GM18867 (cell line): ENCODE measurements around the gene PALB2.
"Not testable (repeated sequence)": the region's sequence is repeated elsewhere in the genome, so short reads cannot be mapped to it uniquely, and the experiment has no call there.

ENCODE experiments used
- ATAC-seq: cut with Tn5 transposase; IDR thresholded peaks from one replicate; pipeline ENCODE4 v1.9.1; 2021; ENCODE audit warnings: mild to moderate bottlenecking, moderate library complexity; ENCODE audit not compliant: unreplicated experiment

PALB2 gene

GRCh38 chr16:23650674-23651416, 9.7 kb upstream of the PALB2 start:
- ATAC-seq, result no peak

GRCh38 chr16:23642246-23642774, 1.2 kb upstream of the PALB2 start:
- ATAC-seq, result no peak

- no peak for ATAC-seq
These were observed 537 bp downstream of the PALB2 start for GRCh38 chr16:23640615-23640930.

DNA sequence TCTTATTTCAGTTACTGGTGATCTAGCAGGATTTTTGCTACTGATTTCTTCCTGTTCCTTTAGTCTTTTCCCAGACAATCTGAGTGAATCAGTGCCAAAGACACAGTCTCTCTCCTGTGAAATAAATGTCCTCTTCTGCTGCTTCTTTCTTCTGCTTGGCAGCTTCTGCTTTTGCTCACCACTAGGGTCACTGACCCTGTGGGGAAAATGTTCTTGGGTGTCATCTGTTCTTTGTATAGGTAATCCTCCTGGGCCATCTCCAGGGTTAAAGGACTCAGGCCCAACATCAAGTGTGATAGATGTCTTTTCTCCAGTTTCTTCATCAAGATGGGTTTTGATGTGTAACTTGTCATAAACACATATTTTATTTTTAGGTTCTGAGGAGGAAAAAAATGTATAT, 5.2 kb downstream of the PALB2 start:
- no peak for ATAC-seq

GRCh38 chr16:23634461-23635036, 6.6 kb downstream of the PALB2 start:
- ATAC-seq, result no peak

DNA sequence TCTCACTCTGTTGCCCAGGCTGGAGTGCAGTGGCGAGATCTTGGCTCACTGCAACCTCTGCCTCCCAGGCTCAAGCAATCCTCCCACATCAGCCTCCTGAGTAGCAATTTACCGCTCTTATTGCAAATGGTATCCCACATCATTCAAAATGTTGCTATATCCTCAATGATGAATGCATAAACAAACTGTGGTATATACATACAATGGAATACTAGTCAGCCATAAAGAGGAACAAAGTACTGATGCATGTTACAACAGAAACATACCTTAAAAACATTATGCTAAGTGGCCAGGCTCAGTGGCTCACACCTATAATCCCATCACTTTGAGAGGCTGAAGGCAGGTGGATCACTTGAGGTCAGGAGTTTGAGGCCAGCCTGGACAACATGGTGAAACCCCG, 9.2 kb downstream of the PALB2 start:
- not testable (repeated sequence) for ATAC-seq

DNA sequence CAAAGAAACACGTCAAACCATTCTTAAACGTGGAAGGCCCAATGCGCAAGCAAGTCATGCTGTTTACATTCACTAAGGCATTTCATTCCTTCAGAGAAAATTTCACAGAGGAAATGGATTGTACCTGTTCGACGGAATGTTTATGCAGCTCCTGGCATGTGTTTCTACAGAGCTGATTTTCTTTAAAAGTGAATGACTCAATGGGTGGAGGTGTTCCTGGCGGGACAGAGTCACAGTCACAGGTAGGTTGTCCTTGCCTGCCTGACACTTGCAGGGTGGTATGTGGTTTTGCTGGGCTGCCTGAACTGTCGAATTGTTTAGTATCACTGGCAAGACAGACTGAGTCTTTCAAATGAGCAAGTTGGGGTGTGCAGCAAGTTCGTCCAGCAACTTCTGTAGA, 11.6 kb downstream of the PALB2 start:
- ATAC-seq, result no peak

DNA sequence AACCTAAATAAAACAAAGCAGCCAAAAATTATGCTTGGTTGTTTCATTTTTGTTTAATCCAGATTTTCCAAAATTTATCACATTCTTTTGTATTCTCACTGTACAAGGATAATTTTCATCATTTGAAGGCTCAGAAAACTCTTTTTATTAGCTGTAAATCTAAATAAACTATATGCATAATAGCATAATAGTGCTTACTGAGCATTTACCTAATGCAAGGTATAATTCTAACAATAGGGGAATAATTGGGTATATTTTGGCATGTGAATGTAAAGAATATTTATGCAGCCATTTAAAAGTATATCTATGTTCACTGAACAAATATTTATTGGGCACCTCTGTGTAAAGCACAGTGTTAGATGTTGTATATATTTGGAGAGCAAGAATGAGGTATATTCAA, 17.0 kb downstream of the PALB2 start:
- ATAC-seq, result no peak

DNA sequence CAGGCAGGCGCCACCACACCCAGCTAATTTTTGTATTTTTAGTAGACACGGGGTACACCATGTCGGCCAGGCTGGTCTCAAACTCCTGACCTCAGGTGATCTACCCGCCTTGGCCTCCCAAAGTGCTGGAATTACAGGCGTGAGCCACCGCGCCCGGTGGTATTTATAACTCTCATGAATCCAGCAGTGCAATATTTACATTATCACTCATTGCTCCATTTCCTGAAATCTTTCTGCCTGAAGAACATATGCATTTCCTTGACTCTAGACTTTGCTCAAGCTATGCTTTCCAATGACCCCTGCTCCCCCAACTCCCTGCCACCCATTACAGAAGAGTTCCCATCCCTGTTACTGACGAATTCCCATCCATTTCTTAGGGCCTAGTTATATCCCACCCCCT, 25.3 kb downstream of the PALB2 start:
- ATAC-seq, result no peak

- ATAC-seq, result no peak
These were observed 29.2 kb downstream of the PALB2 start for GRCh38 chr16:23611936-23612335.

- not testable (repeated sequence) for ATAC-seq
These were observed 30.2 kb downstream of the PALB2 start for GRCh38 chr16:23610905-23611304.

- no peak for ATAC-seq
These were observed 31.2 kb downstream of the PALB2 start for GRCh38 chr16:23609929-23610328.

GRCh38 chr16:23608194-23608593, 32.9 kb downstream of the PALB2 start:
- ATAC-seq, result no peak

- ATAC-seq, result no peak
These were observed 33.4 kb downstream of the PALB2 start for GRCh38 chr16:23607726-23608125.

DNA sequence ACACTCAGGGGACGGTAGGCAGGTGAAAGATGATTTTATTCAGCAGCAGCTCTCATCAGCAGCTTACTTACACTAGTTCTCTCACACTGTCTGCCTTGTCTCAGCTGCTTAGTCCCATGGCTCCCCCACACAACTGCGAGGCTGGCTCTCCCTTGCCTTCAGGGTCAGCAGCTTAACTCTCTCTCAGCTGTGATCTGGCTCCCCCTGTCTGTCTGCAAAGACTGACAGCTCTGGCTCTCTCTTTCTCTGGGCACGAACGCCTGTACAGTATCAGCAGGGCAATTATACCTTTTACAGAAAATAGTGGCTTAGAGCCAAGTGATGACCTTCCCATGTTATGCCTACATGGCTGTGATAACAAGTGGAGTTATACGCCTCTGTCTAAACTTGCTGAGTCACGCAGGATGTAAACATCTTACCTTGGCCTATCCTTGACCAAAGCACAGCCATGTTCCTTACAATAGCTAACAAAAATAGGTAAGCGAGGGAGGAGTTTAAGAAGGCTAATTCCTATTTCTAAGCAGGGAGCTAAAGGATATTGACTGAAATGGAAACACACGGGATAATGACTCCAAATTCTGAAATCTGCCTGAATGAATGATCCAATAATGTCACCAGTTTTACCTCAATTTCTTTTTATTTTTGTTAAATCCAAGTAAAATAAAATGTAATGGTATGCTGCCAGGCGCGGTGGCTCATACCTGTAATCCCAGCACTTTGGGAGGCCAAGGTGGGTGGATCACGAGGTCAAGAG, 43.9 kb downstream of the PALB2 start:
- no peak for ATAC-seq

DNA sequence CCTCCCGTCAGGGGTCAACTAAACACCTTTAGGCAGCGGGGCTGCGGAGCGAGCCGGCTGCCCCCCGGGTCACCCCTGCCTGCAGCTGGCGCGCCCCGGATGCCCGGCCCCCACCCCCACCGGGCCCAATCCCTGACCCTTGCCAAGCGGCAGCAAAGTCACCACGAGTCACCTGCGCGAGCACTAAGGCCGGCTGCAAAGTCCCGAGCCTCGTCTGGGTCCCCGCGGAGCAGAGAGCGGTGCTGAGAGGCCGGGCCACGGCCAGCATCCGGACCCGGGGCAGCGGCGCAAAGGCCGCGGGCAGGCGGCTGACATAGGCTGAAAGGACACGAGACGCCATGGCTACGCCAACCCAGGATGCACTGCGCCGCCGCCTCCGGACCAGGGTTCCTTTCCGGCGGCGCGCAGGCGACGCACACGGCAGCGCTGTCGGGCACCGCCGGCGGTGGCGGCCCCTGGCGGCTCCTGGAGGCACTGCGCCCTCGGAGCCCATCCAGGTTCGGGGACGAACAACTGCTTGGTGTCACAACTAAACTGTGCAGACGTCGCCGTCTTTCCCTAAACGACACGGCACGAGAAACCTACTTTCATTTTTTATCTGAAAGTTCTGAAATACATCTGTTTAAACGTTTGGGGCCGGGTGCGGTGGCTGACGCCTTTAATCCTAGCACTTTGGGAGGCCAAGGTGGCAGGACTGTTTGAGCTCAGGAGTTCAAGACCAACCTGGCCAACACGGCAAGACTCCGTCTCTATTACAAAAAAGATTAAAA, 45.0 kb downstream of the PALB2 start, which contains the start of gene NDUFAB1:
Gene NDUFAB1 (minus strand): TSS at position 366 of the 770 bp plus-strand sequence. CDS start 26 bp downstream, at position 340.
- ATAC-seq, result peak; percentile 91

DNA sequence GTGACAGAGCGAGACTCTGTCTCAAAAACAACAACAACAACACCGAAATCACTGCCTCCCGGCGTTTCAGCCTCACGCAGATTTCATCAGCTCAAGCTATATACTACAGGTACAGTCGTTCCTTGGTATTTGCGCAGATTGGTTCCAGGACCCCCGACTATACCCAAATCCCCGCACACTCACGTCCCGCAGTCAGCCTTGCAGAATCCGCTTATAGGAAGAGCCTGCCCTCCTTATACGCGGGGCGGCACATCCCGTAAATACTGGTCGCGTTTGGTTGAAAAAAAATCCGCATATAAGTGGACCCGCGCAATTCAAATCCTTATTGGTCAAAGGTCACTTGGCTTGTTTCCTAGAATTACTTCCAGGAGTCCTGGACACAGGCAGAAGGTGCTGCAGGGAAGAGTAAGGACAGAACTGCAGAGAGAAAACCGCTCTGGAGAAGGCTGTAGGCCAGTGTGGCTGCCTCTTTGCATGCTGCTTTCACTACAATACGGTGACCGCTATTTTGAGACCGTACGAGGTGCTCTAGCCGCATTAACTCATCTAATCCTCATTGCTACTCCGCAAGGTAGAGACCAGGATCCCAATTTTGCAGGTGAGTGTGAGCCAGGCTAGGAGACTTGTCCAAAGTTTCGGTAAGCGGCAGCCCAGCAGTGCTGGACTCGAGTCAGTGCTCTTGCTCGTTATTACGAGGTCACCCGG, 45.7 kb downstream of the PALB2 start:
- ATAC-seq, result peak; percentile 7

GRCh38 chr16:23594186-23594585, 46.9 kb downstream of the PALB2 start:
- ATAC-seq, result no peak

DNA sequence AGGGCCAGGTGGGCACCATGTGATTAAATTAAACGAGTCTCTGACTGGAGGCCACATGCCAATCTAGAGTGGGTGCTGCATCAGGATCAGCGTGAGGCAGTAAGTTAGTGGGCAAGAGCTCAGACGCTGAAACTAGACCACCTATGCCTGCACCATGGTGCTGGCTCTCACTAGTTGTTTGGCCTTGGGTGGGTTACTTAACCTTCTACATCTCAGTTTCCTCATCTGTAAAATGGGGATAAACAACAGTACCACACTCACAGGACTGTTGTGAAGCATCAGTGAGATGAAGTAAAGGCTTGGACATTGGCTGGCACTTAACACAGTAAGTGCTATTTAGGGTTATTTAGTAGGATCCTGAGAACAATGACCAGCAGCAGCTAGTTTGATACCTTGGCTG, 50.9 kb downstream of the PALB2 start:
- no peak for ATAC-seq

DNA sequence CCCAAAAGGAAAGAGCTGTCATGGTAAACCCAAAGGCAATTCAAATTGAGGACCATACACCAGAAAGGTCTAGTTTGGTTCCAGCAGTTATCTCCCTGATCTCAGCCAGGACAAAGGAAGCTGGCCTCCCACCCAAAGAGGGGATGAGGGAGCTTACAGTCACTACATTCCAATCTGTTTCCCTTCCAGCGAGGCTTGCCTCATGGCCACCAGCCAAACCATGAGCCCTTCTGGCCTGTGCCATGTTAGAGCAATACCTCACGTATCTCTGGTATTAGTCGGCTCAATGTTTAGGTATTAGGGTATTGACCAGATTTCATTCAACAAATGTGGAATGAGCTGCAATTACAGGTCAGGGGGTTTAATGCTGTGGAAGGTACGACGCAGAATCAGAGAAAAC, 53.4 kb downstream of the PALB2 start:
- no peak for ATAC-seq
